Transverse colon (tissue), 4 donors: Measurements from ENCODE around the gene HOXC13. TPM values are rescaled to one million over a fixed set of nuclear protein-coding genes. Genes with fewer than 3 reads are reported as not detected.

Experiments used
- DNase-seq: peaks from one replicate; pipeline ENCODE4 v3.0.0-alpha.2; 2019
- H3K27ac ChIP-seq, 4 donors: fragments of 200-600 bp; sonication (generic); 2 replicates each; pipeline ENCODE4 v1.5.1; 2016 to 2018; ENCODE audit warnings: inconsistent platforms in 4 of 4
- H3K27me3 ChIP-seq: fragments of 200-600 bp; sonication (generic); 2 replicates; pipeline ENCODE4 v1.5.1; 2017; ENCODE audit warnings: inconsistent platforms
- H3K36me3 ChIP-seq, 4 donors: fragments of 200-600 bp; sonication (generic); 2 replicates each; pipeline ENCODE4 v1.5.1; 2017 to 2019; ENCODE audit warnings: inconsistent platforms in 4 of 4
- H3K4me1 ChIP-seq, 4 donors: fragments of 200-600 bp; sonication (generic); 2 replicates each; pipeline ENCODE4 v1.5.1; 2017 to 2020; ENCODE audit warnings: inconsistent platforms in 4 of 4
- H3K4me3 ChIP-seq, 4 donors: fragments of 200-600 bp; sonication (generic); 1 replicate in 1 of 4; 2 replicates in 3 of 4; pipeline versions ENCODE4 v1.5.1 to v1.6.1; 2017 to 2019; ENCODE audit warnings: inconsistent platforms in 4 of 4
- H3K9me3 ChIP-seq, 2 donors: fragments of 200-600 bp; sonication (generic); 2 replicates each; pipeline ENCODE4 v1.5.1; 2017 to 2019; ENCODE audit warnings: inconsistent platforms in 2 of 2
- CTCF ChIP-seq, 5 experiments: fragments of 200-600 bp in 3 of 5; fragments of 450-650 bp in 2 of 5; sonication (generic) in 3 of 5; IDR thresholded peaks; 1 replicate in 2 of 5; 2 replicates in 3 of 5; pipeline ENCODE4 v1.5.1; 2016 to 2017; ENCODE audit warnings: antibody characterized with exemption in 5 of 5, inconsistent platforms in 3 of 5, mild to moderate bottlenecking in 2 of 5, moderate library complexity in 1 of 5
- EP300 ChIP-seq: sonication (generic); formaldehyde crosslinking; IDR thresholded peaks from one replicate; pipeline ENCODE4 v1.6.1; 2017; ENCODE audit warnings: antibody characterized with exemption, low read depth
- POLR2A ChIP-seq: fragments of 450-650 bp; IDR thresholded peaks from one replicate; pipeline ENCODE4 v1.6.1; 2016; ENCODE audit warnings: antibody characterized with exemption, mild to moderate bottlenecking, moderate library complexity
- POLR2AphosphoS5 ChIP-seq, 3 donors: sonication (generic); formaldehyde crosslinking; IDR thresholded peaks; one replicate each; pipeline ENCODE4 v1.6.1; 2016; ENCODE audit warnings: antibody characterized with exemption in 3 of 3
- WGBS, 2 donors: methylation state at CpG; one replicate each; pipeline ENCODE4 v1.1.5; 2018; ENCODE audit warnings: low coverage in 1 of 2; 5-methylcytosine and 5-hydroxymethylcytosine counted together
- in situ Hi-C, 4 donors: fragments of 200-750 bp; cut with MboI; loops; one replicate each; pipeline versions ENCODE4 v1.15.0 to v1.15.1; 2017; ENCODE audit warnings: low sequenced_read_pairs in 3 of 4, low pct_ligation_motif_present in 1 of 4, low pct_unique_long_range_greater_than_20kb in 1 of 4
- intact Hi-C: fragments of 100-400 bp; cut with DNase I; formaldehyde crosslinking; loops from one replicate; pipeline ENCODE4 v1.15.1; 2023; ENCODE audit warnings: low total_unique reads
- total RNA-seq, 4 donors: library from RNA; depleted of rRNA; stranded (reverse); fragments of >200 nt; gene quantifications; one replicate each; pipeline ENCODE4 v1.1.0, GENCODE V29; 2016

HOXC13 gene
- total RNA-seq, 4 donors from 2014 or later: not detected

GRCh38 chr12:53991077-53991460 lies 52.4 kb downstream of the HOXC13 start:
- Histone ChIP-seq H3K36me3 (no peaks in the 10 kb centered on the region), H3K4me3 (no peak overlapping the region), H3K9me3 (no peaks in the 10 kb centered on the region), H3K27me3 (peaks cover 100% of the 10 kb centered on the region), H3K27ac (no peak overlapping the region), H3K4me1 (peaks cover 16 to 29% (median 25%) of the 10 kb centered on the region in 4 donors)
- intact Hi-C loops (no loop called here), in situ Hi-C loops (loop anchor here in 1 of 4 donors (25.0 kb wide), 1 partner anchor 204 kb away; no protein-coding TSS in a partner anchor)
- WGBS, 2 donors: 12% methylated on average over 8 of the region's 8 CpGs; no CpG with 5 or more reads in 1 of the 2 donors
- no peak for DNase-seq
- TF ChIP-seq POLR2A: no peak
- TF ChIP-seq POLR2AphosphoS5 (IDR thresholded peaks at IDR 0.05): no peak
- TF ChIP-seq EP300: no peak
- no peak for TF ChIP-seq CTCF (IDR thresholded peaks at IDR 0.05)

DNA sequence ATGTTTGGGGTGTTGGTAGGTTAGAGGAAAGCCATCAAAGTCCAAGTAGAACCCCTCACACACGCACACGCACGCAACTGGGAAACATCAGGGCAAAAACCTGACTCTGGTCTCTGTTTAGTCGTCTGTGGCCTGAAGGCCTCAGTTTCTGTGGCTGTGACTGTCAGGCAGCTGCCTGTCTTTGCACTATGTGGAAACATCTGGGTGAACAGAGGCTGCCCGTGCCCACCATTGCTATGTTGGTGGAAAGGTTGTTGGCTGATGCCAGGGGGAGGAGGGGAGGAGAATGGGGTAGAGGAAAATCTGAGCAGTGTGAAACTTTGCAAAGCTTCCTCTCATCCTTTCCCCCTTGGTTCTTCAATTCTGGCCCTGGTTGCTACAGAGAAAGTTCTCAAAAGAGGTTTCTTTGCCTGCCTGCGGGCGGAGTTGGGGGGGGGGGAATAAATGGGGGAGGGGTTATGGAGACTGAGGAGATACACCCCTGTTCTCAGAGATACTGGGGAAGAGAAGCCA lies 53.8 kb downstream of the HOXC13 start:
- in situ Hi-C loops (loop anchor here in 1 of 4 donors (25.0 kb wide), 1 partner anchor 205 kb away; no protein-coding TSS in a partner anchor), intact Hi-C loops (no loop called here)
- H3K27ac ChIP-seq: no peak overlapping the region
- TF ChIP-seq POLR2A (no peak), EP300 (no peak), CTCF (IDR thresholded peaks at IDR 0.05) (no peak), POLR2AphosphoS5 (IDR thresholded peaks at IDR 0.05) (no peak)
- 59 to 70% methylated on average over 6 to 7 of the region's 7 CpGs for WGBS, 2 donors
- peaks cover 100% of the 10 kb centered on the region for H3K27me3 ChIP-seq
- no peak for DNase-seq
- H3K36me3 ChIP-seq: no peaks in the 10 kb centered on the region
- no peak overlapping the region for H3K4me3 ChIP-seq
- H3K4me1 ChIP-seq: peaks cover 16 to 31% (median 23%) of the 10 kb centered on the region in 4 donors
- H3K9me3 ChIP-seq: no peaks in the 10 kb centered on the region

DNA sequence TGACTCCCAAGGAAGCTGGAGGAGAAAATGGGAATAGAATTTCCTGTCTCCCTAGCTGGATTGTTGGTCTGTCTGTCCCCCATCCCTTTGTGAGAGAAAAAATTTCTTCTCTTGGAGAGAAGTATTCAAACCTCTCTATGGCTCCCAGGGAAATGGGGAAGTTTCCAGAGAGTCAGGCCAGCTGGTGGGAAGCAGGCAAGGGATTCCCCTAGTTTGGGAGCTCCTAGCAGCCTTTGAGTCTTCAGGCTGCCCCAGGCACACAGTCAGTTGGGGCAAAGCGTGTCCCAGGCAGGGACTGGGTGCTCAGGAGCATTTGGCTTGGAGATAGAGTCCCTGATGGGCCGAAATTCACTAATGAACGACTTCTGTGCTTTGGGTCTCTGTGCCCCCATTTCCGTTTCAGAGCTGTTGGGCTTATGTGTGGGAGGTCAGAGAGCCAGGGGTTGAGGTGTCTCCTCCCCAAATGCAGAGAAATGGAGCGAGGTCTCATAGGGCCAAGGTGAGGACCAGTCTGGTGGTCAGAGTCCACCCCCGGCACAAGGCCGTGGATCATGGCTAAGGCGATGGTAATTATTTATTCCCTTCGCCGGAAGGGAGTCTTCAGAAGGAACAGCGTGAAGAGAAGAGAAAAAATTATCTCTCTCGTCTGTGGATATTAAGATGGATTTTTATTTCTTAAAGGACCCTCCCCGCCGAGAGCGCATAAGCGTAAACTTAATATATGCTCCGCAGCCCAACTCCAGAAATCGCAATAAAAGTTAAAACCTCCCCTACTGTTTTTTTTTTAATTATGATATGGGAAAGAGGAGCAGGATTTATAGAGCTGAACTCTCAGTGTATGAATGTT lies 54.8 kb downstream of the HOXC13 start:
- H3K4me1 ChIP-seq: peaks cover 16 to 31% (median 23%) of the 10 kb centered on the region in 4 donors
- no peaks in the 10 kb centered on the region for H3K9me3 ChIP-seq
- no peaks in the 10 kb centered on the region for H3K36me3 ChIP-seq
- H3K4me3 ChIP-seq: no peak overlapping the region
- no peak for DNase-seq
- intact Hi-C loops: no loop called here
- peaks cover 100% of the 10 kb centered on the region for H3K27me3 ChIP-seq
- in situ Hi-C loops: loop anchor here in 1 of 4 donors (25.0 kb wide), 1 partner anchor 206 kb away; no protein-coding TSS in a partner anchor
- H3K27ac ChIP-seq: no peak overlapping the region
- 60 to 62% methylated on average over 10 to 18 of the region's 18 CpGs for WGBS, 2 donors
- TF ChIP-seq POLR2AphosphoS5 (IDR thresholded peaks at IDR 0.05): no peak
- no peak for TF ChIP-seq EP300
- no peak for TF ChIP-seq POLR2A
- no peak for TF ChIP-seq CTCF (IDR thresholded peaks at IDR 0.05)

- 20 to 45% methylated on average over 4 to 19 of the region's 19 CpGs for WGBS, 2 donors
- TF ChIP-seq POLR2A (no peak), CTCF (IDR thresholded peaks at IDR 0.05) (no peak), POLR2AphosphoS5 (IDR thresholded peaks at IDR 0.05) (no peak), EP300 (no peak)
- no peak overlapping the region for H3K27ac ChIP-seq
- H3K4me3 ChIP-seq: no peak overlapping the region
- H3K27me3 ChIP-seq: peaks cover 100% of the 10 kb centered on the region
- peaks cover 16 to 31% (median 23%) of the 10 kb centered on the region in 4 donors for H3K4me1 ChIP-seq
- in situ Hi-C loops (loop anchor here in 1 of 4 donors (25.0 kb wide), 1 partner anchor 207 kb away; no protein-coding TSS in a partner anchor), intact Hi-C loops (no loop called here)
- DNase-seq: no peak
- no peaks in the 10 kb centered on the region for H3K9me3 ChIP-seq
- H3K36me3 ChIP-seq: no peaks in the 10 kb centered on the region
These were observed 55.3 kb downstream of the HOXC13 start for GRCh38 chr12:53994009-53994263.
